CD4-positive, alpha-beta T cell (primary cell): ENCODE measurements around the gene VNN1. TPM values are rescaled to one million over a fixed set of nuclear protein-coding genes. Genes with fewer than 3 reads are reported as not detected.

ENCODE experiments used
- ATAC-seq: fragments of 200-7000 bp; cut with Tn5 transposase; one replicate; pipeline ENCODE4 v1.10.0; 2022; ENCODE audit warnings: mild to moderate bottlenecking; ENCODE audit not compliant: poor library complexity
- CTCF ChIA-PET: fragments of 350-600 bp; sonication (Branson Sonifier 250); formaldehyde crosslinking; loops from one replicate; lab custom pipeline; 2021; ENCODE audit warnings: antibody characterized with exemption, inconsistent platforms; lab: Charles Lee
- POLR2A ChIA-PET: fragments of 350-600 bp; sonication (Branson Sonifier 250); formaldehyde crosslinking; loops from one replicate; lab custom pipeline; 2021; ENCODE audit warnings: antibody characterized with exemption, inconsistent platforms; lab: Charles Lee
- DNase-seq, 14 experiments: peaks; one replicate each; pipeline ENCODE4 v3.0.0-alpha.2; 2013 to 2020; ENCODE audit warnings: mixed read lengths in 2 of 14
- H3K27ac ChIP-seq, 2 donors: one replicate each; pipeline versions ENCODE4 v1.5.1 to v1.7.0; 2013; ENCODE audit warnings: low read length in 2 of 2, low read depth in 1 of 2, mild to moderate bottlenecking in 1 of 2
- H3K27me3 ChIP-seq, 2 experiments: 1 replicate in 1 of 2; 2 replicates in 1 of 2; pipeline versions ENCODE4 v1.6.1 to v1.7.0; 2013; ENCODE audit warnings: low read length in 2 of 2, control low read depth in 1 of 2, mild to moderate bottlenecking in 1 of 2, moderate library complexity in 1 of 2; ENCODE audit not compliant: insufficient read depth in 2 of 2, control insufficient read depth in 1 of 2
- H3K36me3 ChIP-seq: one replicate; pipeline ENCODE4 v1.6.1; 2013; ENCODE audit warnings: low read length, control low read depth; ENCODE audit not compliant: insufficient read depth
- H3K4me1 ChIP-seq: one replicate; pipeline ENCODE4 v1.6.1; 2013; ENCODE audit warnings: low read length, control low read depth; ENCODE audit not compliant: insufficient read depth
- H3K4me3 ChIP-seq: one replicate; pipeline ENCODE4 v1.5.1; 2013; ENCODE audit warnings: mild to moderate bottlenecking, low read length, moderate library complexity
- H3K9me3 ChIP-seq, 2 experiments: 1 replicate in 1 of 2; 2 replicates in 1 of 2; pipeline versions ENCODE4 v1.6.1 to v1.7.0; 2013; ENCODE audit warnings: low read length in 2 of 2, mild to moderate bottlenecking in 2 of 2, control low read depth in 1 of 2, moderate library complexity in 1 of 2; ENCODE audit not compliant: control insufficient read depth in 1 of 2, insufficient read depth in 1 of 2
- H3K27ac Mint-ChIP-seq: one replicate; pipeline ENCODE4 v1.8.0; 2020; ENCODE audit warnings: mixed read lengths
- H3K27me3 Mint-ChIP-seq: one replicate; pipeline ENCODE4 v1.8.0; 2021; ENCODE audit warnings: mixed read lengths
- H3K36me3 Mint-ChIP-seq: one replicate; pipeline ENCODE4 v1.8.0; 2021; ENCODE audit warnings: low read depth, mixed read lengths
- H3K4me1 Mint-ChIP-seq: one replicate; pipeline ENCODE4 v1.8.0; 2021; ENCODE audit warnings: low read depth, mixed read lengths
- H3K4me3 Mint-ChIP-seq: one replicate; pipeline ENCODE4 v1.8.0; 2020; ENCODE audit warnings: mild to moderate bottlenecking, mixed read lengths
- H3K9me3 Mint-ChIP-seq: one replicate; pipeline ENCODE4 v1.8.0; 2020; ENCODE audit warnings: mixed read lengths
- CTCF ChIP-seq: fragments of 200-600 bp; IDR thresholded peaks from one replicate; pipeline ENCODE4 v1.8.0; 2022; ENCODE audit warnings: antibody characterized with exemption, mild to moderate bottlenecking
- intact Hi-C, 2 experiments: fragments of 100-400 bp; cut with DNase I in 1 of 2; cut with micrococcal nuclease in 1 of 2; formaldehyde crosslinking; loops; one replicate each; pipeline versions ENCODE4 v1.15.1 to v1.9.0; 2023 to 2025; cut with DNase I, micrococcal nuclease
- total RNA-seq, 174 experiments: library from RNA in 2 of 174; stranded (reverse) in 2 of 174; gene quantifications; one replicate each; pipeline ENCODE4 v1.2.3 and lab custom pipeline; 2021 to 2026

VNN1 gene
- total RNA-seq, 2 experiments from 2014 or later, result not detected

GRCh38 chr6:132693478-132693877 lies 20.4 kb downstream of the VNN1 start:
- no peak overlapping the region for H3K4me3 ChIP-seq
- ATAC-seq, result no peak
- H3K9me3 ChIP-seq, result peaks cover 6 to 12% of the 10 kb centered on the region in 2 experiments
- intact Hi-C loops, result no loop called here
- no peak for TF ChIP-seq CTCF
- H3K27ac Mint-ChIP-seq, result no peak overlapping the region
- no peaks in the 10 kb centered on the region for H3K36me3 ChIP-seq
- H3K4me1 ChIP-seq, result no peaks in the 10 kb centered on the region
- CTCF ChIA-PET, result no interaction called here
- no peak overlapping the region for H3K27ac ChIP-seq
- POLR2A ChIA-PET, result no interaction called here
- H3K4me3 Mint-ChIP-seq, result no peak overlapping the region
- DNase-seq, result no peak
- no peaks in the 10 kb centered on the region for H3K4me1 Mint-ChIP-seq
- peaks cover 10% of the 10 kb centered on the region for H3K9me3 Mint-ChIP-seq
- peaks cover 32% of the 10 kb centered on the region for H3K27me3 Mint-ChIP-seq
- H3K36me3 Mint-ChIP-seq, result no peaks in the 10 kb centered on the region
- H3K27me3 ChIP-seq, result peaks cover 4 to 5% of the 10 kb centered on the region in 2 experiments

DNA sequence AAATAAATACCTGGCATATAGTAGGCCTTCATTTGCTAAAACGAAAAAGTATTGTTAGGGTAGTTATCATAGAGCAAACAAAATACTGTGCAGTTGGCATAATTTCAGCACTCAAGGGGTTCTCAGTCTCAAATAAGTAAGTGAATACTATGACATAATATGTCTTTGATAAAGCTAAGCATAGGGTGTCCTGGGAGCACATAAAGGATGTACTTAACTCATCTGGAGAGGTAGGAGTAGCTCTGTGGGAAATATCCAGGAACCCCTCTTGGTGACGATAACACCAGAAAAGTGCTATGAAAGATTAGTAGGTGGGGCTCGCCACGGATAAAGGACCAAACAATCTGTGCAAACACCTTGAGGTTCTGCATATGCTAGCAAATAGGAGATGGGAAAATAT lies 23.2 kb downstream of the VNN1 start:
- Histone ChIP-seq H3K4me3 (no peak overlapping the region), H3K36me3 (no peaks in the 10 kb centered on the region), H3K27me3 (peaks cover 4 to 5% of the 10 kb centered on the region in 2 experiments), H3K9me3 (peaks cover 0 to 4% of the 10 kb centered on the region in 2 experiments), H3K27ac (no peak overlapping the region), H3K4me1 (no peaks in the 10 kb centered on the region)
- Mint-ChIP-seq H3K27me3 (peaks cover 49% of the 10 kb centered on the region), H3K27ac (no peak overlapping the region), H3K4me1 (no peaks in the 10 kb centered on the region), H3K4me3 (no peak overlapping the region), H3K36me3 (no peaks in the 10 kb centered on the region), H3K9me3 (peaks cover under 1% of the 10 kb centered on the region)
- intact Hi-C loops, result no loop called here
- TF ChIP-seq CTCF, result no peak
- ATAC-seq (no peak), DNase-seq (no peak)
- CTCF ChIA-PET, result no interaction called here
- POLR2A ChIA-PET, result no interaction called here

- peaks cover 0 to 5% of the 10 kb centered on the region in 2 experiments for H3K27me3 ChIP-seq
- H3K27ac ChIP-seq, result no peak overlapping the region
- H3K4me1 ChIP-seq, result no peaks in the 10 kb centered on the region
- Mint-ChIP-seq H3K27ac (no peak overlapping the region), H3K9me3 (no peaks in the 10 kb centered on the region), H3K4me3 (no peak overlapping the region), H3K27me3 (peaks cover 42% of the 10 kb centered on the region), H3K4me1 (no peaks in the 10 kb centered on the region), H3K36me3 (no peaks in the 10 kb centered on the region)
- no peaks in the 10 kb centered on the region for H3K9me3 ChIP-seq
- intact Hi-C loops, result no loop called here
- H3K4me3 ChIP-seq, result no peak overlapping the region
- ChIA-PET POLR2A (no interaction called here), CTCF (no interaction called here)
- TF ChIP-seq CTCF, result no peak
- no peaks in the 10 kb centered on the region for H3K36me3 ChIP-seq
- ATAC-seq, result no peak
- peak in 2 of 14 experiments; percentile 1 to 13 for DNase-seq
Measured at GRCh38 chr6:132687306-132687705, 26.5 kb downstream of the VNN1 start.
